Liver (tissue), 9 donors: Measurements from ENCODE around the gene LRRC9. TPM values are rescaled to one million over a fixed set of nuclear protein-coding genes. Genes with fewer than 3 reads are reported as not detected.

Source experiments
- DNase-seq: peaks from one replicate; pipeline ENCODE4 v3.0.0-alpha.2; 2017; ENCODE audit warnings: low spot score
- H3K27ac ChIP-seq, 2 donors: one replicate each; pipeline ENCODE4 v1.7.0; 2013; ENCODE audit warnings: inconsistent platforms in 2 of 2, low read length in 2 of 2, control low read depth in 1 of 2, low read depth in 1 of 2, mild to moderate bottlenecking in 1 of 2
- H3K27me3 ChIP-seq, 4 donors: one replicate each; pipeline versions ENCODE4 v1.6.1 to v1.7.0; 2013; ENCODE audit warnings: low read length in 3 of 4, inconsistent platforms in 1 of 4, mild to moderate bottlenecking in 1 of 4, moderate library complexity in 1 of 4; ENCODE audit not compliant: control insufficient read depth in 4 of 4, insufficient read depth in 4 of 4
- H3K36me3 ChIP-seq, 4 donors: one replicate each; pipeline versions ENCODE4 v1.6.1 to v1.7.0; 2013; ENCODE audit warnings: low read length in 3 of 4, mild to moderate bottlenecking in 3 of 4, low read depth in 1 of 4, moderate library complexity in 1 of 4; ENCODE audit not compliant: control insufficient read depth in 4 of 4, insufficient read depth in 3 of 4
- H3K4me1 ChIP-seq, 4 donors: one replicate each; pipeline versions ENCODE4 v1.6.1 to v1.7.0; 2013; ENCODE audit warnings: low read length in 3 of 4, mild to moderate bottlenecking in 3 of 4, moderate library complexity in 1 of 4; ENCODE audit not compliant: control insufficient read depth in 4 of 4, insufficient read depth in 4 of 4
- H3K4me3 ChIP-seq, 3 donors: one replicate each; pipeline versions ENCODE4 v1.6.1 to v1.7.0; 2013; ENCODE audit warnings: low read length in 3 of 3, control low read depth in 1 of 3, low read depth in 1 of 3, mild to moderate bottlenecking in 1 of 3
- H3K9ac ChIP-seq, 2 donors: one replicate each; pipeline ENCODE4 v1.7.0; 2013; ENCODE audit warnings: low read length in 2 of 2, mild to moderate bottlenecking in 2 of 2, moderate library complexity in 2 of 2, control low read depth in 1 of 2, low read depth in 1 of 2
- H3K9me3 ChIP-seq, 4 donors: one replicate each; pipeline versions ENCODE4 v1.6.1 to v1.7.0; 2013; ENCODE audit warnings: low read length in 3 of 4; ENCODE audit not compliant: control insufficient read depth in 4 of 4
- ATF3 ChIP-seq: IDR thresholded peaks from 2 replicates; pipeline ENCODE4 v1.6.1; 2016; ENCODE audit warnings: antibody characterized with exemption
- EGR1 ChIP-seq, 2 donors: IDR thresholded peaks; 2 replicates each; pipeline ENCODE4 v1.6.1; 2016 to 2018; ENCODE audit warnings: antibody characterized with exemption in 2 of 2, low read depth in 2 of 2
- FOXA1 ChIP-seq: IDR thresholded peaks from 2 replicates; pipeline ENCODE4 v1.6.1; 2016; ENCODE audit warnings: antibody characterized with exemption
- FOXA2 ChIP-seq: IDR thresholded peaks from 2 replicates; pipeline ENCODE4 v1.6.1; 2016; ENCODE audit warnings: antibody characterized with exemption
- HNF4A ChIP-seq, 2 donors: conservative IDR thresholded peaks; 2 replicates each; pipeline ENCODE4 v1.6.1; 2016; ENCODE audit warnings: antibody characterized with exemption in 2 of 2, mild to moderate bottlenecking in 2 of 2
- HNF4G ChIP-seq: IDR thresholded peaks from 2 replicates; pipeline ENCODE4 v1.6.1; 2016; ENCODE audit warnings: antibody characterized with exemption
- JUND ChIP-seq, 2 donors: IDR thresholded peaks; 2 replicates each; pipeline ENCODE4 v1.6.1; 2016; ENCODE audit warnings: antibody characterized with exemption in 2 of 2
- MAX ChIP-seq: IDR thresholded peaks from 2 replicates; pipeline ENCODE4 v1.6.1; 2016; ENCODE audit warnings: antibody characterized with exemption
- NR2F2 ChIP-seq: IDR thresholded peaks from 2 replicates; pipeline ENCODE4 v1.6.1; 2016; ENCODE audit warnings: antibody characterized with exemption
- RAD21 ChIP-seq, 2 donors: IDR thresholded peaks; 2 replicates each; pipeline ENCODE4 v1.6.1; 2016; ENCODE audit warnings: antibody characterized with exemption in 2 of 2, mild to moderate bottlenecking in 2 of 2
- RXRA ChIP-seq, 2 donors: IDR thresholded peaks; 2 replicates each; pipeline ENCODE4 v1.6.1; 2017 to 2018; ENCODE audit warnings: antibody characterized with exemption in 2 of 2, mild to moderate bottlenecking in 1 of 2
- SP1 ChIP-seq: IDR thresholded peaks from 2 replicates; pipeline ENCODE4 v1.6.1; 2018; ENCODE audit warnings: antibody characterized with exemption, mild to moderate bottlenecking
- TAF1 ChIP-seq: conservative IDR thresholded peaks from 2 replicates; pipeline ENCODE4 v1.6.1; 2016; ENCODE audit warnings: antibody characterized with exemption, mild to moderate bottlenecking
- YY1 ChIP-seq: IDR thresholded peaks from 2 replicates; pipeline ENCODE4 v1.6.1; 2016; ENCODE audit warnings: antibody characterized with exemption, mild to moderate bottlenecking
- WGBS: extraction: QIAGEN DNeasy Blood & Tissue Kit; methylation state at CpG from one replicate; pipeline ENCODE4 v1.1.7; 2013; 5-methylcytosine and 5-hydroxymethylcytosine counted together
- polyA plus RNA-seq, 2 donors: library from polyadenylated mRNA; stranded (reverse) in 1 of 2; unstranded in 1 of 2; fragments of 200-250 nt in 1 of 2; fragments of >200 nt in 1 of 2; fragmentation: Nextera tagmentation in 1 of 2; extraction: Ambion mirVana in 1 of 2; gene quantifications; one replicate each; pipeline versions ENCODE4 v1.2.1 to v1.2.3, GENCODE V29; 2013 to 2015
- total RNA-seq, 2 donors: library from RNA; depleted of rRNA; stranded (reverse); fragments of >200 nt; gene quantifications; one replicate each; pipeline ENCODE4 v1.2.3, GENCODE V29; 2014
- TF ChIP-seq, protein P1 (sequence below): IDR thresholded peaks from 2 replicates; pipeline ENCODE4 v1.6.1; 2016; ENCODE audit warnings: antibody characterized with exemption
- TF ChIP-seq, protein P2 (sequence below): fragments of 150-350 bp; IDR thresholded peaks from 2 replicates; pipeline ENCODE4 v1.5.1; 2017; ENCODE audit warnings: improper control_type of control experiment, low read depth, low read length; ENCODE audit not compliant: missing input control
- donor health status: healthy.
- donor health status: healthy.
- donor health status: healthy.
- donor health status: healthy.
- donor health status: healthy.

The LRRC9 gene
- total and polyA plus RNA-seq, 4 donors = 0.14 to 0.32 TPM; not detected in 2

DNA sequence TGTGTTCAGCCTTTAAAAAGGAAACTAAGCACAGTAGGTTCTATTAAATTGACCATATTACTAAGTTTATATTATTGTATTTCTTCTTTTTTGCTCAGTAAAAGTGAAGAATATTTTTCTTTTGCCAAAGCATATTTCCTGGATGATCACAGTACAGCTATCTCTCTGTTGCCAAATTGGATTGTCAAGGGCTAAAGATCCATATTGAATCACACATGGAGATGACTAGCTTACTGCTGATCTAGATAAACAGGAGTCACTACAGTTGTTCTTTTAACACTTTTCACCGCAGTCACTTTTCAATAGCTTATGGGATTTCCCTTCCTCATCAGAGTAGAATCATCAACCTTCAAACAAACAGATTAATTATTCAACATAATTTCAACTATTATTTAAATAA lies 78.6 kb downstream of the LRRC9 start:
- Histone ChIP-seq H3K27ac (no peak overlapping the region), H3K4me1 (peaks cover 4 to 8% (median 7%) of the 10 kb centered on the region in 4 donors), H3K4me3 (no peak overlapping the region), H3K9ac (no peak overlapping the region), H3K36me3 (no peaks in the 10 kb centered on the region), H3K27me3 (no peaks in the 10 kb centered on the region), H3K9me3 (no peaks in the 10 kb centered on the region)
- no peak for DNase-seq
- WGBS = 66% methylated on average over 1 of the region's 1 CpG
- TF ChIP-seq, protein P1, sequence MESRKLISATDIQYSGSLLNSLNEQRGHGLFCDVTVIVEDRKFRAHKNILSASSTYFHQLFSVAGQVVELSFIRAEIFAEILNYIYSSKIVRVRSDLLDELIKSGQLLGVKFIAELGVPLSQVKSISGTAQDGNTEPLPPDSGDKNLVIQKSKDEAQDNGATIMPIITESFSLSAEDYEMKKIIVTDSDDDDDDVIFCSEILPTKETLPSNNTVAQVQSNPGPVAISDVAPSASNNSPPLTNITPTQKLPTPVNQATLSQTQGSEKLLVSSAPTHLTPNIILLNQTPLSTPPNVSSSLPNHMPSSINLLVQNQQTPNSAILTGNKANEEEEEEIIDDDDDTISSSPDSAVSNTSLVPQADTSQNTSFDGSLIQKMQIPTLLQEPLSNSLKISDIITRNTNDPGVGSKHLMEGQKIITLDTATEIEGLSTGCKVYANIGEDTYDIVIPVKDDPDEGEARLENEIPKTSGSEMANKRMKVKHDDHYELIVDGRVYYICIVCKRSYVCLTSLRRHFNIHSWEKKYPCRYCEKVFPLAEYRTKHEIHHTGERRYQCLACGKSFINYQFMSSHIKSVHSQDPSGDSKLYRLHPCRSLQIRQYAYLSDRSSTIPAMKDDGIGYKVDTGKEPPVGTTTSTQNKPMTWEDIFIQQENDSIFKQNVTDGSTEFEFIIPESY = no peak
- TF ChIP-seq HNF4A (conservative IDR thresholded peaks at IDR 0.05) = peak in 1 of 2 donors; percentile 26

- H3K4me1 ChIP-seq = peaks cover 4 to 12% (median 8%) of the 10 kb centered on the region in 4 donors
- no peaks in the 10 kb centered on the region for H3K36me3 ChIP-seq
- H3K9me3 ChIP-seq = no peaks in the 10 kb centered on the region
- H3K27me3 ChIP-seq = no peaks in the 10 kb centered on the region
- H3K4me3 ChIP-seq = no peak overlapping the region
- H3K9ac ChIP-seq = no peak overlapping the region
- peak overlapping the region in 1 of 2 donors; percentile 5 for H3K27ac ChIP-seq
- DNase-seq = peak; percentile 43
- WGBS = 33% methylated on average over 2 of the region's 2 CpGs
- TF ChIP-seq RAD21 (IDR thresholded peaks at IDR 0.05) (peak in 1 of 2 donors; percentile 34), HNF4A (conservative IDR thresholded peaks at IDR 0.05) (peak; percentile 9 to 11), HNF4G (no peak), SP1 (no peak), TAF1 (no peak), RXRA (IDR thresholded peaks at IDR 0.05) (peak in 1 of 2 donors; percentile 5), YY1 (peak; percentile 56)
- TF ChIP-seq, protein P1 = no peak
These were observed 83.0 kb downstream of the LRRC9 start for GRCh38 chr14:60002819-60003492.

GRCh38 chr14:60003991-60004390 lies 84.0 kb downstream of the LRRC9 start:
- Histone ChIP-seq H3K4me3 (peak overlapping the region in 1 of 3 donors; percentile 46), H3K4me1 (peaks cover 4 to 12% (median 8%) of the 10 kb centered on the region in 4 donors), H3K27ac (peak overlapping the region in 1 of 2 donors; percentile 64), H3K9me3 (no peaks in the 10 kb centered on the region), H3K27me3 (no peaks in the 10 kb centered on the region), H3K9ac (peak overlapping the region; percentile 29 to 65), H3K36me3 (no peaks in the 10 kb centered on the region)
- DNase-seq = no peak
- WGBS = 32% methylated on average over 3 of the region's 3 CpGs
- TF ChIP-seq SP1 (peak; percentile 31), FOXA1 (no peak), JUND (IDR thresholded peaks at IDR 0.05) (no peak), HNF4G (no peak), ATF3 (no peak), MAX (no peak), NR2F2 (no peak), YY1 (no peak), RXRA (IDR thresholded peaks at IDR 0.05) (peak in 1 of 2 donors; percentile 7), FOXA2 (no peak), EGR1 (IDR thresholded peaks at IDR 0.05; ENCODE audit: low read depth in 2 of 2) (no peak), TAF1 (no peak)
- TF ChIP-seq, protein P1 = no peak
- TF ChIP-seq, protein P2, sequence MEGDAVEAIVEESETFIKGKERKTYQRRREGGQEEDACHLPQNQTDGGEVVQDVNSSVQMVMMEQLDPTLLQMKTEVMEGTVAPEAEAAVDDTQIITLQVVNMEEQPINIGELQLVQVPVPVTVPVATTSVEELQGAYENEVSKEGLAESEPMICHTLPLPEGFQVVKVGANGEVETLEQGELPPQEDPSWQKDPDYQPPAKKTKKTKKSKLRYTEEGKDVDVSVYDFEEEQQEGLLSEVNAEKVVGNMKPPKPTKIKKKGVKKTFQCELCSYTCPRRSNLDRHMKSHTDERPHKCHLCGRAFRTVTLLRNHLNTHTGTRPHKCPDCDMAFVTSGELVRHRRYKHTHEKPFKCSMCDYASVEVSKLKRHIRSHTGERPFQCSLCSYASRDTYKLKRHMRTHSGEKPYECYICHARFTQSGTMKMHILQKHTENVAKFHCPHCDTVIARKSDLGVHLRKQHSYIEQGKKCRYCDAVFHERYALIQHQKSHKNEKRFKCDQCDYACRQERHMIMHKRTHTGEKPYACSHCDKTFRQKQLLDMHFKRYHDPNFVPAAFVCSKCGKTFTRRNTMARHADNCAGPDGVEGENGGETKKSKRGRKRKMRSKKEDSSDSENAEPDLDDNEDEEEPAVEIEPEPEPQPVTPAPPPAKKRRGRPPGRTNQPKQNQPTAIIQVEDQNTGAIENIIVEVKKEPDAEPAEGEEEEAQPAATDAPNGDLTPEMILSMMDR = no peak
